Keratinocyte (primary cell): Measurements from ENCODE around the gene ZHX3. TPM values are rescaled to one million over a fixed set of nuclear protein-coding genes. Genes with fewer than 3 reads are reported as not detected.

Experiments used
- DNase-seq: peaks from one replicate; pipeline ENCODE4 v3.0.0-alpha.2; 2011; ENCODE audit warnings: low read depth, missing footprints, low spot score
- FAIRE-seq: peaks from 2 replicates; lab custom pipeline; 2011; peaks lifted over from hg19 to GRCh38; lab: Jason Lieb, UNC
- H2AFZ ChIP-seq: 2 replicates; pipeline ENCODE4 v1.6.0; 2012; ENCODE audit warnings: low read length, control low read depth, inconsistent platforms; ENCODE audit not compliant: control insufficient read depth
- H3K27ac ChIP-seq: 2 replicates; pipeline ENCODE4 v1.5.1; 2011; ENCODE audit warnings: low read length; ENCODE audit not compliant: control insufficient read depth, insufficient read depth
- H3K27me3 ChIP-seq: 3 replicates; pipeline ENCODE4 v1.6.0; 2011; ENCODE audit warnings: low read length; ENCODE audit not compliant: control insufficient read depth, insufficient read depth; ENCODE audit errors: extremely low read depth
- H3K36me3 ChIP-seq, 2 experiments: 2 replicates in 1 of 2; 3 replicates in 1 of 2; pipeline ENCODE4 v1.5.1; 2011; ENCODE audit warnings: low read length in 2 of 2, mild to moderate bottlenecking in 1 of 2; ENCODE audit not compliant: control insufficient read depth in 2 of 2, insufficient read depth in 2 of 2; ENCODE audit errors: extremely low read depth in 1 of 2
- H3K4me1 ChIP-seq: 3 replicates; pipeline ENCODE4 v1.5.1; 2011; ENCODE audit warnings: low read length; ENCODE audit not compliant: control insufficient read depth, insufficient read depth; ENCODE audit errors: extremely low read depth
- H3K4me2 ChIP-seq: 3 replicates; pipeline ENCODE4 v1.6.0; 2011; ENCODE audit warnings: low read depth, low read length; ENCODE audit not compliant: control insufficient read depth, insufficient read depth; ENCODE audit errors: extremely low read depth
- H3K4me3 ChIP-seq, 3 experiments: fragments of 200-600 bp in 1 of 3; sonication (generic) in 1 of 3; 2 replicates in 2 of 3; 3 replicates in 1 of 3; pipeline ENCODE4 v1.5.1; 2011 to 2016; ENCODE audit warnings: low read length in 3 of 3, mild to moderate bottlenecking in 3 of 3, control low read depth in 2 of 3, inconsistent platforms in 1 of 3, low read depth in 1 of 3, mixed read lengths in 1 of 3, mixed run types in 1 of 3, moderate library complexity in 1 of 3; ENCODE audit not compliant: control insufficient read depth in 2 of 3, insufficient read depth in 2 of 3; ENCODE audit errors: extremely low read depth in 1 of 3
- H3K79me2 ChIP-seq: 2 replicates; pipeline ENCODE4 v1.6.0; 2012; ENCODE audit warnings: low read length; ENCODE audit not compliant: control insufficient read depth, insufficient read depth
- H3K9ac ChIP-seq: 3 replicates; pipeline ENCODE4 v1.6.0; 2011; ENCODE audit warnings: low read length; ENCODE audit not compliant: control insufficient read depth, insufficient read depth; ENCODE audit errors: extremely low read depth
- H3K9me1 ChIP-seq: 3 replicates; pipeline ENCODE4 v1.6.0; 2011; ENCODE audit warnings: low read length; ENCODE audit not compliant: control insufficient read depth, insufficient read depth; ENCODE audit errors: extremely low read depth
- H3K9me3 ChIP-seq: 2 replicates; pipeline ENCODE4 v1.5.1; 2012; ENCODE audit warnings: low read depth, low read length; ENCODE audit not compliant: control insufficient read depth
- H4K20me1 ChIP-seq: 3 replicates; pipeline ENCODE4 v1.6.0; 2011; ENCODE audit warnings: low read length; ENCODE audit not compliant: control insufficient read depth, insufficient read depth; ENCODE audit errors: extremely low read depth
- EZH2 ChIP-seq: IDR thresholded peaks from one replicate; pipeline ENCODE4 v1.6.1; 2012; ENCODE audit warnings: inconsistent platforms, mild to moderate bottlenecking, low read length, moderate library complexity
- dilution Hi-C: fragments of 300-500 bp; cut with MboI; formaldehyde crosslinking; loops from one replicate; pipeline ENCODE4 v1.7.0; 2020; ENCODE audit warnings: low sequenced_read_pairs; ENCODE audit not compliant: extremely low pct_ligation_motif_present
- polyA plus RNA-seq, 5 experiments: library from polyadenylated mRNA; depleted of rRNA in 3 of 5; stranded (reverse) in 3 of 5; stranded (forward) in 1 of 5; unstranded in 1 of 5; fragments of >200 nt; gene quantifications; 1 replicate in 1 of 5; 2 replicates in 3 of 5; 3 replicates in 1 of 5; pipeline versions ENCODE4 v1.2.1 to v1.2.3, GENCODE V29; 2011 to 2012; ENCODE audit warnings: missing spikeins in 2 of 5, low read depth in 1 of 5, low replicate concordance in 1 of 5
- TF ChIP-seq, protein P1 (sequence below), 3 experiments: IDR thresholded peaks in 1 of 3; conservative IDR thresholded peaks in 1 of 3; optimal IDR thresholded peaks in 1 of 3; 2 replicates in 2 of 3; 3 replicates in 1 of 3; pipeline versions ENCODE3 to v1.5.1; 2011; ENCODE audit warnings: low read length in 3 of 3, mild to moderate bottlenecking in 3 of 3, moderate library complexity in 2 of 3, control low read depth in 1 of 3, inconsistent platforms in 1 of 3; ENCODE audit not compliant: insufficient read depth in 2 of 3; ENCODE audit errors: extremely low read depth in 1 of 3

The ZHX3 gene
- polyA plus RNA-seq, 1 donor (not counting 4 experiments of a cell fraction or from before 2014, with no cell fraction given), result 16.5 TPM

DNA sequence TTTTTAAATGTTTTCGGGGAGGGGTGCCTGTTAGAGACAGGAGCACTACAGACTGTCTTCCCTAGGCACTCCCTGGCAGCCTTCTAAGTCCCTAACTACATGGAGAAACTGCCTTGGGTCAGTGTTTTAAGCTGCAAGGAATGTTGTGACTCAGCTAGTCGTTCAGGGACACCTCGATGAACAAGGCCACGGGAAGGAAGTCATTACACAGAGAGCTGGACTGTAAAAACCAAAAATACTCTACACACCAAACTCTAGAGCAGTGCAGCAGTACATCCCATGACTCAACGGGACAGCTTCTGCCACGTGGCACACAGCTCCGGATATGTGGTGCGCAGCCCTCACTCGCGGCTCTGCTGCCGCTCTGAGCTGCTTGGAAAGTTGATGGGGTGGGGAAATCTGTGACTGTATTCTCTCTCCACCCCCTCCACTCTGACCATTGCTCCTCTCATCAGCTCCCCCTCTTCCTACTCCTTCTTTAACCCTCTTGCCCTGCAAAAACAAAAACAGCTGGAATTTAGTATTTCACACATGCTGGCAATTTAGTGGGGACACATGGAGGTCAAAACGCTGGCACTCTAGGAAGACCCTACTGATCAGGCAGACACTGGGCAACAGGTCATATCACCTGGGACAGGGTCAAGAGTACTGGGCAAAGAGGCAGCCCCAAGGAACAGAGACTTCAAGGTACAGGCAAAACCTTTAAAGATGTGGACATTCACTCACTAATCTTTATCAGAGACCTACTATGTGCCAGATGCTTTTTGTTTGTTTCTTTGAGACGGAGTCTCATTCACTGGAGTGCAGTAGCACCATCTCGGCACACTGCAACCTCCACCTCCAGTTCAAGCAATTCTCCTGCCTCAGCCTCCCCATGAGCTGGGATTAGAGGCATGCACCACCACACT is 12.2 kb upstream of the ZHX3 start:
- Histone ChIP-seq H3K4me3 (no peak overlapping the region), H3K4me1 (peaks cover 18% of the 10 kb centered on the region), H2AFZ (peak overlapping the region; percentile 61), H3K4me2 (peak overlapping the region; percentile 39), H3K9me1 (no peaks in the 10 kb centered on the region), H3K79me2 (no peaks in the 10 kb centered on the region), H3K27me3 (no peaks in the 10 kb centered on the region), H3K9ac (peak overlapping the region; percentile 7), H3K9me3 (no peaks in the 10 kb centered on the region), H3K27ac (peak overlapping the region; percentile 47), H3K36me3 (no peaks in the 10 kb centered on the region), H4K20me1 (no peaks in the 10 kb centered on the region)
- dilution Hi-C loops, result no loop called here
- DNase-seq (peak; percentile 89), FAIRE-seq (peak; percentile 93)
- TF ChIP-seq EZH2, result no peak
- TF ChIP-seq, protein P1, sequence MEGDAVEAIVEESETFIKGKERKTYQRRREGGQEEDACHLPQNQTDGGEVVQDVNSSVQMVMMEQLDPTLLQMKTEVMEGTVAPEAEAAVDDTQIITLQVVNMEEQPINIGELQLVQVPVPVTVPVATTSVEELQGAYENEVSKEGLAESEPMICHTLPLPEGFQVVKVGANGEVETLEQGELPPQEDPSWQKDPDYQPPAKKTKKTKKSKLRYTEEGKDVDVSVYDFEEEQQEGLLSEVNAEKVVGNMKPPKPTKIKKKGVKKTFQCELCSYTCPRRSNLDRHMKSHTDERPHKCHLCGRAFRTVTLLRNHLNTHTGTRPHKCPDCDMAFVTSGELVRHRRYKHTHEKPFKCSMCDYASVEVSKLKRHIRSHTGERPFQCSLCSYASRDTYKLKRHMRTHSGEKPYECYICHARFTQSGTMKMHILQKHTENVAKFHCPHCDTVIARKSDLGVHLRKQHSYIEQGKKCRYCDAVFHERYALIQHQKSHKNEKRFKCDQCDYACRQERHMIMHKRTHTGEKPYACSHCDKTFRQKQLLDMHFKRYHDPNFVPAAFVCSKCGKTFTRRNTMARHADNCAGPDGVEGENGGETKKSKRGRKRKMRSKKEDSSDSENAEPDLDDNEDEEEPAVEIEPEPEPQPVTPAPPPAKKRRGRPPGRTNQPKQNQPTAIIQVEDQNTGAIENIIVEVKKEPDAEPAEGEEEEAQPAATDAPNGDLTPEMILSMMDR (optimal IDR thresholded peaks at IDR 0.05 in 1 of 3, IDR thresholded peaks at IDR 0.05 in 1 of 3, conservative IDR thresholded peaks at IDR 0.05 in 1 of 3; ENCODE audit: extremely low read depth in 1 of 3, insufficient read depth in 2 of 3, low read length in 3 of 3), result no peak

DNA sequence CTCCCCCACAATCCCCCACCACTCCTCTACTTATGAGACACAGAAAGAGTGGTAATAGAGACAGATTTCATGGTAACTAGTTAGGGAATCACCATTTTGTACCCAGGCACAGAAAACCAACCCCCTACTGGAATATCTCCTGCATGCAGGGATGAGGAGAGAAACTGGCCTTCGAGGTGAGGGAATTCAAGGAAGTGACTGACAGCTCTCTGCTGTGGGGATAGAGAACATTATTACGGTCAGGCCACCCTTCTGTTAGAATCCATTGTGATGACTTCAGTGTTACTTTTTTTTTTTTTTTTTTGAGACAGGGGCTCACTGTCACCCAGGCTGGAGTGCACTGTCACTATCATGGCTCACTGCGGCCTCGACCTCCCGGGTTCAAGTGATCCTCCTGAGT is 9.6 kb upstream of the ZHX3 start:
- dilution Hi-C loops, result no loop called here
- Histone ChIP-seq H3K9ac (no peak overlapping the region), H3K9me1 (no peaks in the 10 kb centered on the region), H3K4me2 (no peak overlapping the region), H2AFZ (peak overlapping the region; percentile 12), H3K79me2 (no peaks in the 10 kb centered on the region), H3K4me1 (peaks cover 18% of the 10 kb centered on the region), H3K27ac (no peak overlapping the region), H3K4me3 (no peak overlapping the region), H3K9me3 (no peaks in the 10 kb centered on the region), H3K36me3 (no peaks in the 10 kb centered on the region), H4K20me1 (no peaks in the 10 kb centered on the region), H3K27me3 (no peaks in the 10 kb centered on the region)
- TF ChIP-seq, protein P1 (optimal IDR thresholded peaks at IDR 0.05 in 1 of 3, IDR thresholded peaks at IDR 0.05 in 1 of 3, conservative IDR thresholded peaks at IDR 0.05 in 1 of 3; ENCODE audit: extremely low read depth in 1 of 3, insufficient read depth in 2 of 3, low read length in 3 of 3), result no peak
- no peak for TF ChIP-seq EZH2
- FAIRE-seq, result no peak
- no peak for DNase-seq
